Measurements from ENCODE around the gene ZFP57.

GRCh38 chr6:29653452-29654038 is 27.4 kb downstream of the ZFP57 start:
- TF ChIP-seq EZH2phosphoT487 (conservative IDR thresholded peaks at IDR 0.05; ENCODE audit: low read length) (no peak), CTCF (IDR thresholded peaks at IDR 0.05; ENCODE audit: insufficient read depth, low read length, poor library complexity, severe bottlenecking) (peak; percentile 84)
